ENCODE results near the gene UGT2B15.
"Not testable (repeated sequence)": the region's sequence is repeated elsewhere in the genome, so short reads cannot be mapped to it uniquely, and the experiment has no call there.

Gene UGT2B15

GRCh38 chr4:68655764-68656444 lies 14.5 kb downstream of the UGT2B15 start:
- DNase-seq = no peak

- no peak for DNase-seq
Observed at GRCh38 chr4:68654946-68655721, 15.3 kb downstream of the UGT2B15 start.

GRCh38 chr4:68651932-68652331 lies 18.5 kb downstream of the UGT2B15 start:
- no peak for DNase-seq

- no peak for DNase-seq
Observed at GRCh38 chr4:68630371-68630770, 40.1 kb downstream of the UGT2B15 start.

GRCh38 chr4:68622731-68623130 lies 47.7 kb downstream of the UGT2B15 start:
- not testable (repeated sequence) for DNase-seq

GRCh38 chr4:68617003-68617698 lies 53.3 kb downstream of the UGT2B15 start:
- no peak for DNase-seq

- no peak for DNase-seq
Observed at GRCh38 chr4:68615699-68616422, 54.6 kb downstream of the UGT2B15 start.

- no peak for DNase-seq
Observed at GRCh38 chr4:68613752-68614151, 56.7 kb downstream of the UGT2B15 start.

GRCh38 chr4:68606240-68606639 lies 64.2 kb downstream of the UGT2B15 start:
- DNase-seq = no peak

- DNase-seq = no peak
Observed at GRCh38 chr4:68599150-68599549, 71.3 kb downstream of the UGT2B15 start.

- no peak for DNase-seq
Observed at GRCh38 chr4:68597482-68597881, 73.0 kb downstream of the UGT2B15 start.

Measured in stimulated activated CD4-positive, alpha-beta T cell treated with anti-CD3 and anti-CD28 coated beads, Interleukin-12 subunit alpha, Interleukin-12 subunit beta, amount 100 ng/mL, for 4 hours (primary cell).